GM23338 (cell line): ENCODE data around the gene A1BG. TPM values are rescaled to one million over a fixed set of nuclear protein-coding genes. Genes with fewer than 3 reads are reported as not detected.
A peak's percentile ranks its signal among the peaks of the same experiment; 100 is the strongest.

Source experiments
- ATAC-seq: fragments of 200-7000 bp; cut with Tn5 transposase; 3 replicates; pipeline ENCODE4 v1.9.1; 2020
- DNase-seq: peaks from one replicate; pipeline ENCODE4 v3.0.0-alpha.2; 2015; ENCODE audit warnings: low spot score
- H2AFZ ChIP-seq: fragments of 200-600 bp; sonication (generic); 2 replicates; pipeline ENCODE4 v1.8.0; 2016; ENCODE audit warnings: antibody characterized with exemption, mild to moderate bottlenecking, moderate library complexity
- H3F3A ChIP-seq: fragments of 200-600 bp; sonication (generic); replicated peaks from 2 replicates; pipeline ENCODE4 v1.8.0; 2017; ENCODE audit warnings: antibody characterized with exemption, mixed run types, low read depth
- H3K27ac ChIP-seq: fragments of 200-600 bp; sonication (generic); 2 replicates; pipeline ENCODE4 v1.6.1; 2016; ENCODE audit warnings: low read depth
- H3K27me3 ChIP-seq: fragments of 200-600 bp; sonication (generic); 2 replicates; pipeline ENCODE4 v1.8.0; 2016; ENCODE audit warnings: mild to moderate bottlenecking, mixed run types, moderate library complexity; ENCODE audit not compliant: insufficient read depth
- H3K36me3 ChIP-seq: fragments of 200-600 bp; sonication (generic); 2 replicates; pipeline ENCODE4 v1.8.0; 2016; ENCODE audit warnings: mild to moderate bottlenecking; ENCODE audit not compliant: insufficient read depth
- H3K4me1 ChIP-seq: fragments of 200-600 bp; sonication (generic); 2 replicates; pipeline ENCODE4 v1.8.0; 2016; ENCODE audit warnings: mild to moderate bottlenecking, moderate library complexity; ENCODE audit not compliant: insufficient read depth
- H3K4me2 ChIP-seq: fragments of 200-600 bp; sonication (generic); 2 replicates; pipeline ENCODE4 v1.7.1; 2017; ENCODE audit warnings: mixed run types
- H3K4me3 ChIP-seq: fragments of 200-600 bp; sonication (generic); 2 replicates; pipeline ENCODE4 v1.6.1; 2016; ENCODE audit warnings: mixed run types
- H3K79me2 ChIP-seq: fragments of 200-600 bp; sonication (generic); replicated peaks from 2 replicates; pipeline ENCODE4 v1.8.0; 2017; ENCODE audit warnings: mild to moderate bottlenecking; ENCODE audit not compliant: insufficient read depth
- H3K9me2 ChIP-seq: fragments of 200-600 bp; sonication (generic); 2 replicates; pipeline ENCODE4 v1.8.0; 2017; ENCODE audit not compliant: insufficient read depth
- H4K20me1 ChIP-seq: fragments of 200-600 bp; sonication (generic); replicated peaks from 2 replicates; pipeline ENCODE4 v1.8.0; 2017; ENCODE audit warnings: mild to moderate bottlenecking; ENCODE audit not compliant: insufficient read depth
- H3K27ac Mint-ChIP-seq: 2 replicates; pipeline ENCODE4 v1.8.0; 2020; ENCODE audit warnings: inconsistent platforms, mild to moderate bottlenecking, moderate library complexity, mixed read lengths
- H3K27me3 Mint-ChIP-seq: 3 replicates; pipeline ENCODE4 v1.8.0; 2022; ENCODE audit warnings: low read depth, mild to moderate bottlenecking, moderate library complexity, mixed read lengths, inconsistent platforms; ENCODE audit not compliant: insufficient read depth, poor library complexity
- H3K36me3 Mint-ChIP-seq: 3 replicates; pipeline ENCODE4 v1.8.0; 2021; ENCODE audit warnings: low read depth, mild to moderate bottlenecking, inconsistent platforms, moderate library complexity, mixed read lengths
- H3K4me1 Mint-ChIP-seq: 3 replicates; pipeline ENCODE4 v1.8.0; 2020; ENCODE audit warnings: mild to moderate bottlenecking, inconsistent platforms, mixed read lengths
- H3K4me3 Mint-ChIP-seq: 3 replicates; pipeline ENCODE4 v1.8.0; 2021; ENCODE audit warnings: moderate library complexity, mild to moderate bottlenecking, inconsistent platforms, mixed read lengths
- H3K9me3 Mint-ChIP-seq: 3 replicates; pipeline ENCODE4 v1.8.0; 2020; ENCODE audit warnings: moderate library complexity, mild to moderate bottlenecking, inconsistent platforms, mixed read lengths
- CREB1 ChIP-seq: fragments of 250-450 bp; sonication (Bioruptor Pico); IDR thresholded peaks from 2 replicates; pipeline ENCODE4 v1.5.0; 2020; ENCODE audit warnings: low read depth, mild to moderate bottlenecking, moderate library complexity
- NANOG ChIP-seq: IDR thresholded peaks from 2 replicates; pipeline ENCODE4 v1.6.1; 2016; ENCODE audit warnings: antibody characterized with exemption, borderline replicate concordance
- POLR2AphosphoS5 ChIP-seq: IDR thresholded peaks from 2 replicates; pipeline ENCODE4 v1.6.1; 2016; ENCODE audit warnings: antibody characterized with exemption, low read depth
- ZNF114 ChIP-seq: fragments of 250-450 bp; sonication (Bioruptor Pico); IDR thresholded peaks from 2 replicates; pipeline ENCODE4 v1.5.0; 2020; ENCODE audit warnings: mild to moderate bottlenecking, moderate library complexity
- ZNF331 ChIP-seq: fragments of 250-450 bp; sonication (Bioruptor Pico); IDR thresholded peaks from 2 replicates; pipeline ENCODE4 v1.5.0; 2020; ENCODE audit warnings: low read depth, mild to moderate bottlenecking, moderate library complexity
- polyA plus RNA-seq: library from polyadenylated mRNA; unstranded; fragments of >200 nt; fragmentation: Nextera tagmentation; extraction: Ambion mirVana; gene quantifications from 2 replicates; pipeline ENCODE4 v1.2.1, GENCODE V29; 2016
- total RNA-seq: library from RNA; depleted of rRNA; stranded (reverse); fragments of >200 nt; shearing (Covaris generic); gene quantifications from 2 replicates; pipeline ENCODE4 v1.2.3, GENCODE V29; 2014
- TF ChIP-seq, protein P1 (sequence below): IDR thresholded peaks from 2 replicates; pipeline ENCODE4 v1.6.1; 2016; ENCODE audit warnings: antibody characterized with exemption
- TF ChIP-seq, protein P2 (sequence below), 2 experiments: fragments of 200-600 bp in 1 of 2; sonication (generic) in 1 of 2; conservative IDR thresholded peaks; 2 replicates each; pipeline versions ENCODE4 v1.5.1 to v1.6.1; 2016 to 2017; ENCODE audit warnings: antibody characterized with exemption in 2 of 2, low read depth in 2 of 2, mild to moderate bottlenecking in 2 of 2, moderate library complexity in 1 of 2
- TF ChIP-seq, protein P3 (sequence below): fragments of 250-450 bp; sonication (Bioruptor Pico); IDR thresholded peaks from 2 replicates; pipeline ENCODE4 v1.5.0; 2020; ENCODE audit warnings: mild to moderate bottlenecking, moderate library complexity

A1BG gene
- total and polyA plus RNA-seq, 2 experiments from 2014 or later = 17.7 to 43.5 TPM

DNA sequence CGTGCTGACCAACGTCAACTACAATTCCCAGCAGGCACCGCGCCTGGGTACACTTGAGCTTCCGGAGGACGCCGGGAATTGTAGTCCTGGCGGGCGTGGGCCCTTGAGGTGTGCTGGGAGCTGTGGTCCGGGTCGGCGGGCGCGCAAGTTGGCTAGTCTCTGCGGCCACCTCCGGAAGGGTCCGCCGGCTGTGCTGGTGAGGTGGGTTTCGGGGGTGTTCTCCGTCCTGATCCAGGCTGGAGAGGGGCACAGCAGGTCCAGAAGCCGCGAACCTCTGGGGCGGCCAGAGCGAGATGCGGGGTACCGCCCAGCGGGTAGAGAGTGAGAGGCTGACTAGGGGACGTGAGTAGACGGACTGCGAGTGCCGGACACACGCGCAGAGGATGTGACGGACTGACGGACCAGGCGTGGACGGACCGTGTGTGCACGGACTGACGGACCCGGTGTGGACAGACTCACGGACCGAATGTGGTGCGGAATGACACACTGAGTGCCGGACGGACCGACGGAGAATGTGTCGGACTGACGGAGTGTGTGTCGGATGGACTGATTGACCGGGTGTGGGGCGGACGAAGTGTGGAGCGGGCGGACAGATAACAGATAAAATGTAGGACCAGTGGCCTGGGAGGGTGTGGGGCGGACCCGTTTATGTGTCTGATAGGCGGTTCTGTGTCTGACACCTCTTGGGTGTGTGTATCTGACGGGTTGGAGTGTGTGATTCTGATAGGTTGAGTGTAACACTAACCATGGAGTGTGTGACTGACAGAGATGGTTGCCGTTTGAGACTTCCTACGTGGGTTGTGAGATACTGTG lies 26.2 kb downstream of the A1BG start, which contains the start of gene ZSCAN22:
ZSCAN22 (plus strand) TSS at position 81 of the 813 bp plus-strand sequence. CDS start 7,809 bp downstream, outside the sequence.
- peak within 1 kb of the TSS; percentile 93 for H3K4me2 ChIP-seq
- Mint-ChIP-seq H3K9me3 (no peaks in the 10 kb centered on the region; the same call in 2 of the 3 replicates), H3K27ac (no peak within 1 kb of the TSS), H3K27me3 (no peaks in the 10 kb centered on the region), H3K4me1 (peaks cover 2% of the 10 kb centered on the region; the same call in 1 of the 3 replicates), H3K4me3 (no peak within 1 kb of the TSS), H3K36me3 (no peaks in the 10 kb centered on the region)
- H3K27me3 ChIP-seq = no peaks in the 10 kb centered on the region
- no peak within 1 kb of the TSS for H3K27ac ChIP-seq
- 0 out of 2 replicates have a peak, but pooled peaks cover 9% of the 10 kb centered on the region for H3F3A ChIP-seq
- H3K4me1 ChIP-seq = peaks cover 10% of the 10 kb centered on the region; the same call in 1 of the 2 replicates
- no peaks in the 10 kb centered on the region for H3K9me2 ChIP-seq
- H3K36me3 ChIP-seq = no peaks in the 10 kb centered on the region
- 0 out of 2 replicates have a peak, but pooled peaks have one; percentile 39 for TF ChIP-seq ZNF114 (CRISPR knock-in tag)
- TF ChIP-seq, protein P1, sequence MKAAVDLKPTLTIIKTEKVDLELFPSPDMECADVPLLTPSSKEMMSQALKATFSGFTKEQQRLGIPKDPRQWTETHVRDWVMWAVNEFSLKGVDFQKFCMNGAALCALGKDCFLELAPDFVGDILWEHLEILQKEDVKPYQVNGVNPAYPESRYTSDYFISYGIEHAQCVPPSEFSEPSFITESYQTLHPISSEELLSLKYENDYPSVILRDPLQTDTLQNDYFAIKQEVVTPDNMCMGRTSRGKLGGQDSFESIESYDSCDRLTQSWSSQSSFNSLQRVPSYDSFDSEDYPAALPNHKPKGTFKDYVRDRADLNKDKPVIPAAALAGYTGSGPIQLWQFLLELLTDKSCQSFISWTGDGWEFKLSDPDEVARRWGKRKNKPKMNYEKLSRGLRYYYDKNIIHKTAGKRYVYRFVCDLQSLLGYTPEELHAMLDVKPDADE = peak; percentile 99
- TF ChIP-seq, protein P2, sequence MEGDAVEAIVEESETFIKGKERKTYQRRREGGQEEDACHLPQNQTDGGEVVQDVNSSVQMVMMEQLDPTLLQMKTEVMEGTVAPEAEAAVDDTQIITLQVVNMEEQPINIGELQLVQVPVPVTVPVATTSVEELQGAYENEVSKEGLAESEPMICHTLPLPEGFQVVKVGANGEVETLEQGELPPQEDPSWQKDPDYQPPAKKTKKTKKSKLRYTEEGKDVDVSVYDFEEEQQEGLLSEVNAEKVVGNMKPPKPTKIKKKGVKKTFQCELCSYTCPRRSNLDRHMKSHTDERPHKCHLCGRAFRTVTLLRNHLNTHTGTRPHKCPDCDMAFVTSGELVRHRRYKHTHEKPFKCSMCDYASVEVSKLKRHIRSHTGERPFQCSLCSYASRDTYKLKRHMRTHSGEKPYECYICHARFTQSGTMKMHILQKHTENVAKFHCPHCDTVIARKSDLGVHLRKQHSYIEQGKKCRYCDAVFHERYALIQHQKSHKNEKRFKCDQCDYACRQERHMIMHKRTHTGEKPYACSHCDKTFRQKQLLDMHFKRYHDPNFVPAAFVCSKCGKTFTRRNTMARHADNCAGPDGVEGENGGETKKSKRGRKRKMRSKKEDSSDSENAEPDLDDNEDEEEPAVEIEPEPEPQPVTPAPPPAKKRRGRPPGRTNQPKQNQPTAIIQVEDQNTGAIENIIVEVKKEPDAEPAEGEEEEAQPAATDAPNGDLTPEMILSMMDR (conservative IDR thresholded peaks at IDR 0.05; ENCODE audit: low read depth in 2 of 2) = 0 out of 4 replicates have a peak, but pooled peaks of 1 of the 2 experiments have one; percentile 4
- TF ChIP-seq NANOG = no peak
- peak; percentile 94 for TF ChIP-seq CREB1 (CRISPR knock-in tag)
- TF ChIP-seq POLR2AphosphoS5 = peak; percentile 85
- no peak for TF ChIP-seq ZNF331 (CRISPR knock-in tag)
- TF ChIP-seq, protein P3, sequence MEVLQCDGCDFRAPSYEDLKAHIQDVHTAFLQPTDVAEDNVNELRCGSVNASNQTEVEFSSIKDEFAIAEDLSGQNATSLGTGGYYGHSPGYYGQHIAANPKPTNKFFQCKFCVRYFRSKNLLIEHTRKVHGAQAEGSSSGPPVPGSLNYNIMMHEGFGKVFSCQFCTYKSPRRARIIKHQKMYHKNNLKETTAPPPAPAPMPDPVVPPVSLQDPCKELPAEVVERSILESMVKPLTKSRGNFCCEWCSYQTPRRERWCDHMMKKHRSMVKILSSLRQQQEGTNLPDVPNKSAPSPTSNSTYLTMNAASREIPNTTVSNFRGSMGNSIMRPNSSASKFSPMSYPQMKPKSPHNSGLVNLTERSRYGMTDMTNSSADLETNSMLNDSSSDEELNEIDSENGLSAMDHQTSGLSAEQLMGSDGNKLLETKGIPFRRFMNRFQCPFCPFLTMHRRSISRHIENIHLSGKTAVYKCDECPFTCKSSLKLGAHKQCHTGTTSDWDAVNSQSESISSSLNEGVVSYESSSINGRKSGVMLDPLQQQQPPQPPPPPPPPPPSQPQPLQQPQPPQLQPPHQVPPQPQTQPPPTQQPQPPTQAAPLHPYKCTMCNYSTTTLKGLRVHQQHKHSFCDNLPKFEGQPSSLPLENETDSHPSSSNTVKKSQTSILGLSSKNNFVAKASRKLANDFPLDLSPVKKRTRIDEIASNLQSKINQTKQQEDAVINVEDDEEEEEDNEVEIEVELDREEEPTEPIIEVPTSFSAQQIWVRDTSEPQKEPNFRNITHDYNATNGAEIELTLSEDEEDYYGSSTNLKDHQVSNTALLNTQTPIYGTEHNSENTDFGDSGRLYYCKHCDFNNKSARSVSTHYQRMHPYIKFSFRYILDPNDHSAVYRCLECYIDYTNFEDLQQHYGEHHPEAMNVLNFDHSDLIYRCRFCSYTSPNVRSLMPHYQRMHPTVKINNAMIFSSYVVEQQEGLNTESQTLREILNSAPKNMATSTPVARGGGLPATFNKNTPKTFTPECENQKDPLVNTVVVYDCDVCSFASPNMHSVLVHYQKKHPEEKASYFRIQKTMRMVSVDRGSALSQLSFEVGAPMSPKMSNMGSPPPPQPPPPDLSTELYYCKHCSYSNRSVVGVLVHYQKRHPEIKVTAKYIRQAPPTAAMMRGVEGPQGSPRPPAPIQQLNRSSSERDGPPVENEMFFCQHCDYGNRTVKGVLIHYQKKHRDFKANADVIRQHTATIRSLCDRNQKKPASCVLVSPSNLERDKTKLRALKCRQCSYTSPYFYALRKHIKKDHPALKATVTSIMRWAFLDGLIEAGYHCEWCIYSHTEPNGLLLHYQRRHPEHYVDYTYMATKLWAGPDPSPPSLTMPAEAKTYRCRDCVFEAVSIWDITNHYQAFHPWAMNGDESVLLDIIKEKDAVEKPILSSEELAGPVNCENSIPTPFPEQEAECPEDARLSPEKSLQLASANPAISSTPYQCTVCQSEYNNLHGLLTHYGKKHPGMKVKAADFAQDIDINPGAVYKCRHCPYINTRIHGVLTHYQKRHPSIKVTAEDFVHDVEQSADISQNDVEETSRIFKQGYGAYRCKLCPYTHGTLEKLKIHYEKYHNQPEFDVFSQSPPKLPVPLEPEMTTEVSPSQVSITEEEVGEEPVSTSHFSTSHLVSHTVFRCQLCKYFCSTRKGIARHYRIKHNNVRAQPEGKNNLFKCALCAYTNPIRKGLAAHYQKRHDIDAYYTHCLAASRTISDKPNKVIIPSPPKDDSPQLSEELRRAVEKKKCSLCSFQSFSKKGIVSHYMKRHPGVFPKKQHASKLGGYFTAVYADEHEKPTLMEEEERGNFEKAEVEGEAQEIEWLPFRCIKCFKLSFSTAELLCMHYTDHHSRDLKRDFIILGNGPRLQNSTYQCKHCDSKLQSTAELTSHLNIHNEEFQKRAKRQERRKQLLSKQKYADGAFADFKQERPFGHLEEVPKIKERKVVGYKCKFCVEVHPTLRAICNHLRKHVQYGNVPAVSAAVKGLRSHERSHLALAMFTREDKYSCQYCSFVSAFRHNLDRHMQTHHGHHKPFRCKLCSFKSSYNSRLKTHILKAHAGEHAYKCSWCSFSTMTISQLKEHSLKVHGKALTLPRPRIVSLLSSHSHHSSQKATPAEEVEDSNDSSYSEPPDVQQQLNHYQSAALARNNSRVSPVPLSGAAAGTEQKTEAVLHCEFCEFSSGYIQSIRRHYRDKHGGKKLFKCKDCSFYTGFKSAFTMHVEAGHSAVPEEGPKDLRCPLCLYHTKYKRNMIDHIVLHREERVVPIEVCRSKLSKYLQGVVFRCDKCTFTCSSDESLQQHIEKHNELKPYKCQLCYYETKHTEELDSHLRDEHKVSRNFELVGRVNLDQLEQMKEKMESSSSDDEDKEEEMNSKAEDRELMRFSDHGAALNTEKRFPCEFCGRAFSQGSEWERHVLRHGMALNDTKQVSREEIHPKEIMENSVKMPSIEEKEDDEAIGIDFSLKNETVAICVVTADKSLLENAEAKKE (CRISPR knock-in tag) = no peak
- ATAC-seq (peak; percentile 97), DNase-seq (peak; percentile 99)
- peak within 1 kb of the TSS; percentile 94 for H3K4me3 ChIP-seq
- peaks cover 12% of the 10 kb centered on the region for H3K79me2 ChIP-seq
- H4K20me1 ChIP-seq = peaks cover 3% of the 10 kb centered on the region; the same call in 1 of the 2 replicates
- peak within 1 kb of the TSS; percentile 99 for H2AFZ ChIP-seq
